HG03460 (cell line): Measurements from ENCODE around the gene DNAJB9.
"Not testable (repeated sequence)": the region's sequence is repeated elsewhere in the genome, so short reads cannot be mapped to it uniquely, and the experiment has no call there.

ENCODE experiments used
- ATAC-seq: cut with Tn5 transposase; IDR thresholded peaks from one replicate; pipeline ENCODE4 v1.9.1; 2021; ENCODE audit not compliant: unreplicated experiment

Gene DNAJB9

DNA sequence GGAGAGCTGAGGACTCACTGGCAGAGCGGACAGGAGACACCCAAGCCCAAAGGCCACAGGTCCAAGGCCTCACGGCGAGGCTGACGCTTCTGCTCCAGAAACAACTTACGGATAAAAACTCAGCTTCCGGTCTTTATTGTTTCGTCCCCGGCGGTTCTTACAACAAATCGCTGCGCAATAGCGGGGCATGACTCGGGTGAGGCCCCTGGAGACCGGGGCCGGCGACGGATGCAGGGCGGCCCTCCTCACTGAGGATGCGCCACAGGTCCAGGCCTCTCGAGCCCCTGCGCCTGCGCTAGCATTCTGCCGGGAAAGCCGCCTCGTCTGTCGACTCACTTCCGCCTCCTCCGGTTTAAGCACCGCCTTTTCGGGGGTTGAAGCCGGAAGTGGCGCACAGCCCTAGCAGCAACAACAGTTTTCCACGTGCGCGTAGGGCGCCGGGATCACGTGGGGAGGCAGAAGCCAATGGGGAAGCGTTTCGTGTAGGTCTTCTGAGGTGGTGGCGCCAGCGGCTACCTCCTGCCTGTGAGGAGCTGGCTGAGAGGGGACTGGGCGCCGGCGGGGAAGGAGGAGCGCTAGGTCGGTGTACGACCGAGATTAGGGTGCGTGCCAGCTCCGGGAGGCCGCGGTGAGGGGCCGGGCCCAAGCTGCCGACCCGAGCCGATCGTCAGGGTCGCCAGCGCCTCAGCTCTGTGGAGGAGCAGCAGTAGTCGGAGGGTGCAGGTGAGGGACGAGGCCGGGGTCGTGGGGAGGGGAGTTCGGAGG is at the start of gene DNAJB9, which contains the start of gene THAP5:
DNAJB9 (plus strand) TSS at position 494 of the 765 bp plus-strand sequence. CDS start 1,853 bp downstream, outside the sequence.
THAP5 (minus strand) TSS at position 326 of the 765 bp plus-strand sequence; CDS start at position 189, 137 bp downstream.
- peak; percentile 90 for ATAC-seq

DNA sequence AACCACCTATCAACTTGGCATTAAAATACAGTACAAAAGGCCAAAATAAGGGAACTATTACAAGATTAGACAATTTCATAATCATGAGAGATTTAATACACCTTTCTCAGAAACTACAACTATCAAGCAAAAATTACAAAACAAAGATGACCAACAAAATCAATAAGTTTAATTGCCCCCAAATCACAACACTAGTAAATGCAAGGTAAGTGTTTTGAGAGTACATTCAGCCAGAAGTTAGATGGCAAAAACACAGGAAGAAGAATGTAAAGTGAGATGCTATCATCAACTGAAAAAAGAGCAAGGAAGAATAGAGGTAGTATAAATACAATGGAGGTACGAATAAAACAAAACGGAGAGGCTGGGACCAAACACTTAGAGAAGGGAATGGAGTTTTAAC is 46.9 kb upstream of the DNAJB9 start:
- ATAC-seq: no peak

DNA sequence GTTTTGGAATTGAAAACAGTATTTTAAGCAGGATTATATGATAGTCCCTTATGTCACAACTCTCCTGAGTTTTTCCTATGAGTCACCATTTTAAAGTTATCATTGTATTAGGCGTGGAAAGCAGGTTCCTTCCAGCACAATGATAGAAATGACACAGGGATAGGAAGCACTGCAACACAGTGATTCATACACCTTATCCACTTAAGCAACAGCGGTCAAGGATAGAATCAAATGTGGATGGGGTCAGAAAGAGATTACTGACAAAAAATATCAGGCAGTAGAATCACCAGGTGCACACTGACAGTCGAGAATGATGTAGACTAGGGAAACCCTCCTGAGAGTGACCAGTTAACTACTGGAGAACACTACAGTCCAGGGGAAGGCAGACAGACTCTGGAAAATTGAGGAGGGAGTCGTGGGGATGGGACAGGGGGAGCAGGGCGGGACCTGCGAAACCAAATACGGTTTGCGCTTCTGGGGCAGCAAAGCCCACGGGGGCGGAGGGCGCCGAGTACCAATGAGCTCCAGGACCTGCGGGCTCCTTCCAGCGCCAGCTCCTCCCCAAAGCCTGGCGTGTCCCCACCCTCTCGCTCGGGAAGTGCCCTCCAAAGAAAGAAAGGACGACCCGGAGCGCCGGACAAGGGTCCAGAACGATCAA is 44.2 kb upstream of the DNAJB9 start:
- ATAC-seq: peak; percentile 45

DNA sequence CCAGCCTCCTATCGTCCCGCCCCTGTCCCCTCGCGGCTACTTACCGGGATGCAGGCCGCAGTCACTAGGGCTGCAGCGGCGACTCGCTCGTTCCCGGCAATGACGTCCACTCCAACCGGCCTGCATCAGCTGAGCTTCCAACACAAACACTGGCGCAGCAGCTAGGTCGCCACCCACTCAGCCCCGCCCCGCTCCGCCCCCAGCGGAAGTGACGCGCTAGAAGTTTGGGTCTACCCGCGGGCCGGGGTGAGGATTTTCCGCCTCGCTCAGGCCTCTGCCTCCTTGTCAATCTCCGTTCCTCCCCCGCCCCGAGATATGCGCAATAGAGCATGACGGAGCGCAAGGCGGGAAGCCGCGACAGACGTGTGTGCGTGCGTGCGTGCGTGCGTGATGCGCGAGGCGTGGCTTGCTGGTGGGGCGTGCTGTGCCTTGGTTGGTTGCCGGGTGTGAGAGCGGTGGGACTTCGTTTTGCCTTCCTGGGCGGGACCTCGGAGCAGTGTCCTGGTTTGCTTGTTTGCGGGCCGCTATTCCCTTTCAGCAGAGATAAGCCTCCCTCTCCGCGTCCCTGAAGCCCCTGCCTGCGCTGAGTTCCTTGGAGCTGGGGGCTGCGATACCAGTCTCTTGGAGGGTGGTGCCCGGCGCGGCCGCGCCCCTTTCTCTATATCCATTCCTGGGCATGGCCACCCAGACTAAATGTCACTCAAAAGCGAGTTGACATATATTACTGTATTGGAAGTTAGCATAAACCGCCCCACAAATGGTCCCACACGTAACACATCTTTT is 43.5 kb upstream of the DNAJB9 start, which contains the start of gene PNPLA8:
PNPLA8 (minus strand) TSS at position 151 of the 783 bp plus-strand sequence. CDS start 10,644 bp downstream, outside the sequence.
- peak; percentile 92 for ATAC-seq

DNA sequence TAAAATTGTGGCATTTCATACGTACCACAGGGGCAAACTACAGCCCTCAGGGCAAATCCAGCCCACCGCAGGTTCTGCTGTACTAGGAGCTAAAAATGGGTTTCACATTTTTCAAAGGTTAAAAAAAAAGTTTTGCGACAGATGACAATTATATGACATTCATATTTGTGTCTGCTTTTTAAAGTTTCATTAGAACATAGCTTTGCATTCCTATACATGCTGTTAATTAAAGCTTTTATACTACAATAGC is 43.0 kb upstream of the DNAJB9 start:
- ATAC-seq: no peak

DNA sequence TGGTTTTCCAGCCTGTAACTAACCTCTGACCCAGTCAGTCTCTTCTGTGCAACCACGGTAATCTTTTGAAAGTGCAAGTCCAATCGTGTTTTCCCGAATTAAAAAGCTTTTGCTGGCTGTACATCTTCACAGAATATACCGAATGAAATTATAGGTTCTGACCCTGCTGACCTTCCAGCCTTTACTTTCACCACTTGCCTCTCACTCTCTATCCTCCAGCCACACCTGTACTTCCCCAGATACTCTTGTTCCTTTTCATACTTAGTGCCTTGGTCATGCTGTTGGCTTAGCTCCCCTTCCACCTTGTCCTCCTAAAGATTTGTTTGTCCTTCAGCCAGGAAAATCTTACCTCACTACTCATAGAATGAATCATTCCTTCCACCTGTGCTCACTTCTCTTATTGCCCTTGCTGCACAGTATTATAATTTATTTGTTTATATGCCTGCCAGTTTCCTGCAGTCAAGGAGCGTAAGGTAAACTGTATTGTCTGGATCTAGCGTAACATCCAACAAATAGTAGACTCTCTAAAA is 41.4 kb upstream of the DNAJB9 start:
- no peak for ATAC-seq

DNA sequence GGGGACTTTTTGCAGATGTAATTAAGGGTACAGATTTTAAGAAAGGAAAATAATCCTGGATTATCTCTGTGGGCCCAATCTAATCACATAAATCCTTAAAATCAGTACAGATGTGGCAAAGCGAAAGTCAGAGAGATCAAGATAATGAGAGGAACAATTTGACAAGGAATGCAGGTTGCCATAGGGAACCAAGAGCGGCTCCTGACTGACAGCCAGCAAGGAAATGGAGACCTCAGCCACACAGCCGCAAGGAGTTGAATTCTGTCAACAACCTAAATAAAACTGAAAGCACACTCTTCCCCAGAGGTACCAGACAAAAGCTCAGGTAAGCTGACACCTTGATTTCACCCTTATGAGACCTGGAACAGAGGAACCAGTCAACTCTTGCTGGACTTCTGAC is 40.3 kb upstream of the DNAJB9 start:
- ATAC-seq: no peak

DNA sequence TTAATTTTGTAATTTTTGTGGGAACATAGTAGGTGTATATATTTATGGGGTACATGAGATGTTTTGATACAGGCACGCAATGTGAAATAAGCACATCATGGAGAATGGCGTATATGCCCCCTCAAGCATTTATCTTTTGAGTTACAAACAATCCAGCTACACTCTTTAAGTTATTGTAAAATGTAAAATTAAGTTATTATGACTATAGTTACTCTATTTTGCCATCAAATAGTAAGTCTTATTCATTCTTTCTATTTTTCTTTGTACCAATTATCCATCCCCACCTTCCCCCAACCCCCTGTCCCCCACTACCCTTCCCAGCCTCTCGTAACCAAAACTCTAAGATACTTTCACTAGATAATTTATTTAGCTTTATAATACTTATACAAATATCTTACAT is 36.0 kb upstream of the DNAJB9 start:
- no peak for ATAC-seq

DNA sequence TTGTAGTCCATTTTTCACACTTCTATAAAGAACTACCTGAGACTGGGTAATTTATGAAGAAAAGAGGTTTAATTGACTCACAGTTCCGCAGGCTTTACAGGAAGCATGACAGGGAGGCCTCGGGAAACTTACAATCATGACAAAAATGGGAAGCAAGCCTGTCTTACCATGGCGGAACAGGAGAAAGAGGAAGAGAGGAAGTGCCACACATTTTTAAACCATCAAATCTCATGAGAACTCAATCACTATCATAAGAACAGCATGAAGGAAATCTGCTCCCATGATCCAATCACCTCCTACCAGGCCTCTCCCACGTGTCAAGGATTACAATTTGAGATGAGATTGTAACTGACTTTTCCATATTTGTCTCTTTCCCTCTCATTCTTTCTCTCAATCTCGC is 34.4 kb upstream of the DNAJB9 start:
- no peak for ATAC-seq

DNA sequence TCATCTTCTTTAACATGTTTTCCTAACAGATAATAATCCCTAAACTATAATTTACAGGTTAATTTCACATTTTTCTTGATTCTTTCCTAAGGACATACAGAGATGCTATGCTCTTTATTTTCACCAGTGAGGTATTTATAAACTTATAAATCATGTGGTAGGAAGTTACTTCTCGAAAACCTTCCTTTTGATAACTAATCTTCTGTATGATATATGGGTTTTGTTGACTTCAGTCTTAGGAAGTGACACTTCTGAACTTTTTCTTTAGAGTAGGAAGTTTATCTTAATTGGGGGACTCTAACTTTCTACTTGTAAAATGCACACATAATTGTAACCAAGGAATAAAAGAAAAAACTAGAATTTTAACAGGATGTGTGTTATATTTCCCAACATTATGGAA is 33.9 kb upstream of the DNAJB9 start:
- no peak for ATAC-seq

DNA sequence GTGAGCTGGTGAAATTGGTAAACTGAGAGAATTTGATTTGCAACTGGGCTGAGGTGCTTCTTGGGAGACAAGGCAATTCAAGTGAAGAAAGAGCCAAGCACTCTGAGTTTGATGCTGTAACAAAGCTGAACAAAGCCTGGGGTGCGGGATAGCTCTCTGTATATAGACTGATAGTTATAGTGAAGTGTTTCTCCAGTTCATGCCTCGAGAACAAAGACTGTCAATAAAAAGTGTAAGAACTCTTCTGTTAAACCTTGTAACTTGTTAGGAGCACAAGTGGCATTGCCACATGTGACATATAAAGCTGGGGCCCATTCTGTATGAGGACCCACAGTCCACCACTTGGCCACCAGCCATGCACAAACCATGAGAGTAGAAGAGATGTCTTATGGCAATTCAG is 32.4 kb upstream of the DNAJB9 start:
- no peak for ATAC-seq

DNA sequence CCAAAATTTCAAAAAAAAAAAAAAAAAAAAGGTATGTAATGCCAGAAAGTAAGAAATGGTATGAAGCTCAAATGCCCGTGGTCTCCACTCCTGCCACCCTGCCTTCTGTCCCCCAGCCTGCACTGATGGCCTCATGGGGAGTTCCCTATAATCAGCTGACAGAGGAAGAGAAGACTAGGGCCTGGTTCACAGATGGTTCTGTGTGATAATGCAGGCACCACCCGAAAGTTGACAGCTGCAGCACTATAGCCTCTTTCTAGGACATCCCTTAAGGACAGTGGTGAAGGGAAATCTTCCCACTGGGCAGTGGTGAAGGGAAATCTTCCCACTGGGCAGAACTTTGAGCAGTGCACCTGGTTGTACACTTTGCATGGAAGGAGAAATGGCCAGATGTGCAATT is 31.4 kb upstream of the DNAJB9 start:
- not testable (repeated sequence) for ATAC-seq

DNA sequence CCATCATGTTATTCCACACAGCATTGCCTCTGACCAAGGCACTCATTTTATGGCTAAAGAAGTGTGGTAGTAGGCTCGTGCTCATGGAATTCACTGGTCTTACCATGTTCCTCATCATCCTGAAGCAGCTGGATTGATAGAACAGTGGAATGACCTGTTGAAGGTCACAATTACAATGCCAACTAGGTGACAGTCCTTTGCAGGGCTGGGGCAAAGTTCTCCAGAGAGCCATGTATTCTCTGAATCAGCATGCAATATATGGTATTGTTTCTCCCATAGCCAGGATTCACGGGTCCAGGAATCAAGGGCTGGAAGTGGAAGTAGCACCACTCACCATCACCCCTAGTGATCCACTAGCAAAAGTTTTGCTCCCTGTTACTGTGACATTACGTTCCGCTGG is 31.0 kb upstream of the DNAJB9 start:
- not testable (repeated sequence) for ATAC-seq

DNA sequence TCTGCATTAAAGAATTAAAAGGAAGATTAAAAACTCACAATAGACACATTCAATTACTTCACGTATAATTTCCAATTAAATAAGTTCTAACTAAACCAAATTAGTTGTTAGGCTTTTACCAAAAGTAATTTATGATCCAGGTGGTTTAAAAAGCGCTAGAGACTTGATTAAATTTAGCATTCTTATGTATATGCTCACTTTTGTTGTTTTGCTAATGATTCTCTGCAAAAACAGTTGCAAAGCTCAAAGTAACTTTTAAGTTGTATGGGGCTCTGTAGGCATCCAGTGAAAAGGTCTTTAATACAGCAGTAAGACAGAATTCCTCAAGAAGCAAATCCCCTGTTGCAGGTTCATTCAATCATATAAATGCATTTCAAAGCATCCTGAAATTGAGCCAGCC is 28.2 kb upstream of the DNAJB9 start:
- no peak for ATAC-seq

DNA sequence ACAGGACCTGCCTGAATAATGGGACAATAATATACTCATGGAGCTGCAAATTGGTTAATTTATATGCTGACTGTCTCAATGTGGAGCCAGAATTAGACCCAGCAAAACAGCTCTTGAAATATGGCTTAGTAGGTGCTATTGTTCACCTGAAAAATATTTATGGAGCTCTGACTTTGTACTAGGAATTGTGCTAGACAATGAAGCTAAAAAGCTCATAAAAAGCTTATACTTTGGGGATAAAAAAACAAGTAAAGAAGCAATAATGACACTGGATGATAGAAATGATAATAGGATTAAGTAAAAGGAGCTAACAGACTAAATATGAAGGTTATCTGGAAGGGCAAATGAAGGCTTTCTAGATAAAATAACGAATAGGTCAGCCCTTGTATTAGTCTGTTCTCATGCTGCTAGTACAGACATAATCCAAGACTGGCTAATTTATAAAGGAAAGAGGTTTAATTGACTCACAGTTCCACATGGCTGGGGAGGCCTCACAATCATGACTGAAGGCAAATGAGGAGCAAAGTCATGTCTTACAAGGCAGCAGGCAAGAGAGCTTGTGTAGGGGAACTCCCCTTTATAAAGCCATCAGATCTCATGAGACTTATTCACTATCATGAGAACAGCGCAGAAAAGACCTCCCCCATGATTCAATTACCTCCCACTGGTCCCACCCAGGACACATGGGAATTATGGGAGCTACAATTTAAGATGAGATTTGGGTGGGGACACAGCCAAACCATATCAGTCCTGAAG is 21.4 kb upstream of the DNAJB9 start:
- ATAC-seq: not testable (repeated sequence)

DNA sequence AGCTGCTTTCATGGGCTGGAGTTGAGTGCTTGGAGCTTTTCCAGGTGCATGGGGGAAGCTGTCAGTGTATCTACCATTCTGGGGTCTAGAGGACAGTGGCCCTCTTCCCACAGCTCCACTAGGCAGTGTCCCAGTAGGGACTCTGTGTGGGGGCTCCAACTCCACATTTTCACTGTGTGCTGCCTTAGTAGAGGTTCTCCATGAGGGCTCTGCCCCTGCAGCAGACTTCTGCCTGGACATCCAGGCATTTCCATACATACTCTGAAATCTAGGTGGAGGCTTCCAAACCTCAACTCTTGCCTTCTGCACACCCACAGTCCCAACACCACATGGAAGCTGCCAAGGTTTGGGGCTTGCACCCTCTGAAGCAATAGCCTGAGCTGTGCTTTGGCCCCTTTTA is 13.0 kb upstream of the DNAJB9 start:
- ATAC-seq: not testable (repeated sequence)

DNA sequence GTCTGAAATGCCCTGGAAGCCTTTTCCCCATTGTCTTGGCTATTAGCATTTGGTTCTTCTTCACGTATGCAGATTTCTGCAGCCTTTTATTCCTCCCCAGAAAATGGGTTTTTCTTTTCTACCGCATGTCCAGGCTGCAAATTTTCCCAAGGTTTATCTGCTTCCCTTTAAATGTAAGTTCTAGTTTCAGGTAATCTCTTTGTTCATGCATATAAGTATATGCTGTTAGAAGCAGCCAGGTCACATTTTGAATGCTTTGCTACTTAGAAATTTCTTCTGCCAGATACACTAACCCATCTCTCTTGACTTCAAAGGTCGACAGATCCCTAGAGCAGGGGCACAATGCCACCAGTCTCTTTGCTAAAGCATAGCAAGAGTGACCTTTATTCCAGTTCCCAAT is 12.5 kb upstream of the DNAJB9 start:
- ATAC-seq: no peak

DNA sequence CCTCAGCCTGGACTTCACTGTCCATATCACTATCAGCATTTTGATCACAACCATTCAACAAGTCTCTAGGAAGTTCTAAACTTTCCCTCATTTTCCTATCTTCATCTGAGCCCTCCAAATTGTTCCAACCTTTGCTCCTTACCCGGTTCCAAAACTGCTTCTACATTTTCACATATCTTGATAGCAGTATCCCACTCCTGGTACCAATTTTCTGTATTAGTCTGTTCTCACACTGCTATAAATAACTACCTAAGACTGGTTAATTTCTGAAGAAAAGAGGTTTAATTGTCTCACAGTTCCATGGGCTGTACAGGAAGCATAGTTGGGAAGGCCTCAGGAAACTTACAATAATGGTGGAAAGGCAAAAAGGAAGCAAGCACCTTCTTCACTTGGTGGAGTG is 12.1 kb upstream of the DNAJB9 start:
- no peak for ATAC-seq

DNA sequence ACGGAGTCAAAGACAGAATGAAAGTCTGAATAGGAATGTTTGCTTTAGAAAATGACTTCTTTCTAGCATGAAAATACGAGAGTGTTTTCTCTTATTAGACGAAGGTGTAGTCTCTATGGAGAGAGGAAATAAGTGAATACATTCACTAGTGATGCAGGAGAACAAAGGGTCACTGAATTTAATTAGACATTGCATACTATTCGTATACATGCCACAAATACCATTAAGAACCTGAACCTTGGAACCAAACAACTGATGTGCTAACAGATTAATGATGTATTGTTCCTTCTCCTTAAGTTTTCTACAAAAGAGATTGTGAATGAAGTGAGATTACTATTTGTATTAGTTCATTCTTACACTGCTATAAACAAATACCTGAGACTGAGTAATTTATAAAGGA is 10.4 kb upstream of the DNAJB9 start:
- no peak for ATAC-seq

DNA sequence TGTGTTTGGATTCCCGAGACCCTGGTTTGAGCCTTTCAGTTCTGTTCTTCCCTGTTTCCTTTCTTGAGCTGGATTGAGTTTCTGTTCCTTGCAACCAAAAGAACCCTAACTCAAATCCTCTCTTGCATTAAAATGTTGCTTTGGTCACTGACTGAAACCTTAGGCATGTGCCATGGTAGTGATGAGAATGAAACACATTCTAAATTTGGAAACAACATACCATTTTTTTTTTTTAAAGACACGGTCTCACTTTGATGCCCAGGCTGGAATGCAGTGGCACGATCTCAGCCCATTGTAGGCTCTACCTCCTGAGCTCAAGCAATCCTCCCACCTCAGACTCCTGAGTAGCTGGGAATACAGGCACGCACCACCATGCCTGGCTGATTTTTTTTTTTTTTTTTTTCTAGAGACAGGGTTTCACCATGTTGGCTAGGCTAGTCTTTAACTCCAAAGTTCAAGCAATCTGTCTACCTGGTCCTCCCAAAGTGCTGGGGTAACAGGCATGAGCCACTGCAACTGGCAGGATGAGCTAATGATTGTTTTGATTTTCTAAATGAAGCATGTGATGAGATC is 8.5 kb upstream of the DNAJB9 start:
- no peak for ATAC-seq

DNA sequence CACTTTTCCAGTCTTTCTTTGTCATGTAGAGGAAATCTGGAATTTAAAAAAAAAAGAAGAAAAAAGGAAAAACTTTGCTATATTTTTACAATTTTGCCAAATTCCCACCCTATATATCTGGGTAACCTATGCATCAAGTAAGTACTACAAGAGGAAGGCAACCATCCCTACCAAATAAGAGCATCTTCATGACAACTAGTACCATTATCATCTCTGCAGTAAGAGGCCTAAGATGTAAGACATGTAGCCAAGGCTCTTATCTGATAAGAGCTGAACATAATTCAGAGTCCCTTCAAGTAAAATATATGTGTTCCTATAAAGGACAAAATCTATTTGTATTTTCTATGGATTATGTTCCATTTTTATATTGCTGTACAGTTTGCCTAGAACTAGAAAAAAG is 3.7 kb upstream of the DNAJB9 start:
- no peak for ATAC-seq
